Hepatic stellate cell (primary cell): Measurements from ENCODE around the gene FGF12.

ENCODE experiments used
- DNase-seq: peaks from one replicate; pipeline ENCODE4 v3.0.0; 2011; ENCODE audit warnings: low spot score

The FGF12 gene

DNA sequence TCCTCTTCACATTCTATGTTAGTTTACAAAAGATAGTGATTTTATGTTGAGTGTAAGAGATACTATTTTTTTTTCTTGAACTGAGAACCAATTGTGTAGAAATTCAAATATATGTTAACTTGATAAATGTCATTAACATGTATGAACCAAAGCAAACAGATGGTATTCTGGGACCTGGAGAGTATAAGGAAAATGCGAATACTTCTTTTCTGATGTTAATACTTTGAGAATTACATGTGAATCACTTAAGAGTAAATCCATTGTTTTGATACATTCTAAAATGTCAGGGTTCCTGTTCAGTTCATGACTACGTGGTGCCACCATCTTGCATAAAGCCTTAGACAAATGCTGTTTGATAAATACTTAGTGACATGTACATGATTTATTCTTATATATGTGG is 541.3 kb downstream of the FGF12 start:
- DNase-seq, result no peak

DNA sequence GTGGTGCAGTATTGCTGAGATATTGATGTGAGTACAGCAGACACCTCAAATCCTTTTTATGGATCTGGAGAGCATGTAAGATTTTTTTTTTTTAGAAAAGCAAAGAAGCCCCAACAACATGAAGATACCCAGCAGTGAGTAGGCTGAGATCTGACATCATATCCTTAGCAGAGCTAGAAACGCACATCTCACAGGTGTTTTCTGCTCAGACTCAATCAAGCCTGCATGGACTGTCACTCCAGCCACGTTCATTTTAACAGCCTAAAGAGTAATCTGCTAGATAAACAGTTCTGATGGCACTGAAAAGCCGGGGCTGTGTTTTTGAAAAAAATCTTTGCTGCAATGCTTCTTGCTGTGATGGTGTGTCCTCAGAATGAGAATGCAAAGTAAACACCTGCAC is 544.2 kb downstream of the FGF12 start:
- DNase-seq, result no peak

DNA sequence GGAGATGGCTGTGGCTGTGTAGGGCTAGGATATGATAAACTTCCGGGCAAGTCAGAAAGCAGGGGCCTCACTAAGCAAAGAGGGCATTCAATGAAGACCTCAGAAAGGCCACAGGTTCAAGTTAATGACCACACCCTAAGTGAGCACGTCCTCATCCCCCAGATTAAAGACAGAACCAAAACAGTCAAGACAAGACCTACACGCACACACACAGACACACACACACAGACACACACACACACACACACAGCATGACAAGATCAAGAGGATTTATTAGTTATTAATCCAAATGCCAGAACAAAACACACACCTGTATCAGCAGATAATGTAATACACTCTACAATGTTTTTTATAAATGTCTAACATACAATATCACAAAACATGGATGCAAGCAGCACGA is 546.2 kb downstream of the FGF12 start:
- no peak for DNase-seq

DNA sequence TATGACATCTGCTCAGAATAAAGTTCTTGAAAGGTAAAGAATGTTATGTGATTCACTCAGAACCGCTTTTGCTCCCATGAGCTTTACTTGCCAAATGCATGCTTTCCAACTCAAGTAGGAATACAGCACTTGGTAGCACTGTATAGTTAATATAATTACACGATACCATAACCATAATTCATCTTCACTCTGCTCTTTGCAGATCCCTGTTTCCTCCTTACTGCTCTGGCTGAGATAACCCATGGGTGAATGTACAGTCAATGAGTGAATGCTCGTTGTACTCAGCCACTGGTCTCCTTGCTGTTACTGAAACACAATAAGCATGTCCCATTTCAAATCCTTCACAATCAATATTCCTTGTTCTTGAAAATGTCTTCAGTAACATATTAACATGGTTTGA is 550.0 kb downstream of the FGF12 start:
- DNase-seq, result no peak

DNA sequence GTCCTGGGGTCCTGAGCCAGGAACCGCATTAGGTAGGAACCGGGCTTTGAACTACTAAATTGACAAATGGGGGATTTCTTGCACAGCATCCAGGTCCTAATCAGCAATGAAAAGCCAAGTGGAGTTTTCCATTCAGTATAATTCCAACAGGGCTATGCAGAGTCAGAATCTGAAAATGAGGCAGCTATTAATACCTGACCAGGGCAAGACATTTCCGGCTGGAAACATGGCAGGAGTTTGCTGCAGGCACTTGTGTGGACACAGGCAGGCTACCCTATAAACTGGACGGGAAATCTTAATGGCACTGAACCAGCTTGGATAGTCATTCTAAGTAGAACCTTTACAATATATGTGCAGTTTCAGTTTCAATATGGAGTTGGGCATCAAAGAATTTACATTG is 553.1 kb downstream of the FGF12 start:
- no peak for DNase-seq

DNA sequence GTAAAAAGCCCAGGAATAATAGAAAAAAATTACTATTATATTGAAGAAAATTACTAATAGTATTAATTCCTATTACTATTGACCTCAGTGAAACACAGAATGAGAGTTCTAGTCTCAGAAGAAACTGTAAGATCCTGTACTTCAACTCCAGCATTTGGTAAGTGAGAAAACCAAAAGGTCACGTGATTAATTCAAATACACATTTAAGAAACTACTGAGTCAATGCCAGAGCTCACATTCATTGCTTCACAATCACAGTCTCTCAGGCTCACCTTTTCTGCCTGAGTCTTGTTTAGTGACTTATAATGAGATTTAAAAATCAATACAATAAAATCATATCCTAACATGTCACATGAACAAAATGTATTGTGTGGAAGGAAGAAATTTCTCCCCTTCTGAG is 556.1 kb downstream of the FGF12 start:
- no peak for DNase-seq

DNA sequence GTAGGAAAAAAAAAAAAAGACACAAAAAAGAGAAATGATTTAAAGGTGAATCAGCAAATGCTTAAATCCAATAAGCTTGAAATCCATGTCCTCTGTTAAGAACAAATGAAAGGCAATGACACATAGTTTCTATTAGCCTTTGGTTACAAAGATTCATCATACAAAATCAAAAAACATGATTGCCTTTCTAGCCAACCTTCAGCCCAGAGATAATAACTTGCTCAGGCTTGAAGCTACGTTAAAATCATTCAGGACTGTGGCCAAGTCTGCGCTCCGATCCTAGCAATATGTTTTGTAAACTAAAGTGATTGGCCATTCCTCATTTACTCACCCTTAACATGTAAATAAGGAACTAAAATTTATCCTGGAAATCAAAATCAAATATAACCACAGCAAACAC is 556.7 kb downstream of the FGF12 start:
- no peak for DNase-seq

DNA sequence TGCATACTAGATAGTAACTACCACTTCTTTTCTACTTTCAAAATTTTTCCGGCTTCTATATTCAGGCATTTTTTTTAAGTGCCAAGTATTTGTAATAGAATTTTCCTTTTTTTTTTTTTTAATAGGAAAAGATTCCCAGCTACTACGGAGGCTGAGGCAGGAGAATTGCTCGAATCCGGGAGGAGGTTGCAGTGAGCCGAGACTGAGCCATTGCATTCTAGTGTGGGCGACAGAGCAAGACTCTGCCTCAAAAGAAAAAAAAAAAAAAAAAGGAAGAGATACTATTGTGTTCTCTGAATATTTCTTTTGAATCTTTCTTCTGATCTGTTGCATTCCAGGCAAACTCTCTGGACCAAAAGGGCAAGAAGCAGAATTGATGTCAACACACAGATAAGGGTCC is 557.3 kb downstream of the FGF12 start:
- no peak for DNase-seq

DNA sequence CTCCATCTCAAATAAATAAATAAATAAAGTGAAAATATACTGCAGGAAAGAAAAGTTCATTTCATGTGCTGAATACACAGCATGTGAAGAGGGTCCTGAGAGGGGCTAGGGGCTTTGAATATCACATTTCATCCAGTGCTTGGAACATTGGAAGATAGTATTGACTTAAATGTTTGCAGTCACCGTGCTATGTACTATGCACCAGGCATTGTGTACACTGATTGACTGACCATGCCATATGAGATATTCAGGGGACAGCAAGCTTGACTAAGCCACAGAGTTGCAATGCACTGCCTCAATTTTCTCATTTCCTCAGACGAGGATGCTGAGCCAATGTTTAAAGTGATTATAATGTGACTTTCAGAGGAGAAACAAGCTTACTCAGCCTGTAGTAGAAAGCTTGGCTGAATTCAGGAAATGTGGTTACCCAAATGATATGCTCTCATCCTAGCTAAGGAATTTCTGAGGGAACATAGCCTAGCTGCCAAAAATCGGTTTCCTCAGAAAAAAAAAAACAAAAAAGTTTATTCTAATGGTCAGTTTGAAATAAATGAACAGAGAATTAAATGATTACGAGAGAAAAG is 557.9 kb downstream of the FGF12 start:
- DNase-seq, result no peak

DNA sequence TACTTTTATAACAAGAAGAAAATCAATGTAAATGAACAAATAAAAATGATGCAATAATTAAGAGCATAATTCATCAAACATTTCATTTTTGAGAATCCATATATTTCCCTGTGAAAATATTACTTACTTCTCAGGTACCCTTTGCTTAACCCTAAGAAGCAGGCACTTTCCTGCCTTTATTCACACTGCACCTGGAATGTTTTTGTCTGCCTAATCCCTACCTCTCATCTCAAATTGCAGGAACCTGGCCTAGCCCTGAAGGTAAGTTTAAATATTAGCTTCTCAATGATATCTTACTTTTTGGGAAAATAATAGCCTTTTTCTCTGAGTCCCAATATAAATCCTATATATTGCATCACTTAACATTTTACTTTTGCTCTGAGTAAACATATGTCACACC is 559.1 kb downstream of the FGF12 start:
- DNase-seq, result no peak

DNA sequence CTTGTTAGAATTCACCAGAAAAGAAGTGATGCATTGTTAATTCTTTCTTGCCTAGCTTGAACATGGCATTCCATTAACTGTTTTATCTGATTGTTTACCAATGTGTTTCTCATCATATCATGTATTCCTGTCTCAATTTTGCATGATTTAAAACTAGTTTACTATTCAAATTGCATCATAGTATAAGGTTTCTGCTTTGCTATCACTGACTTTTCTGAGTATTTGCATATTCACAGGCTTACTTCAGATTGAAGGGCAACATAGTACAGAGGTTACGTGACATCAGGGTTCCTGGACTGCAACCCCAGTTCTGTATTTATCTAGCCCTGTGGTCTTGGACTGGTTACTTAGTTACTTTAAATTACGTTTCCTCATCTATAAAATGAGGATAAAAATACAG is 561.8 kb downstream of the FGF12 start:
- DNase-seq, result no peak

DNA sequence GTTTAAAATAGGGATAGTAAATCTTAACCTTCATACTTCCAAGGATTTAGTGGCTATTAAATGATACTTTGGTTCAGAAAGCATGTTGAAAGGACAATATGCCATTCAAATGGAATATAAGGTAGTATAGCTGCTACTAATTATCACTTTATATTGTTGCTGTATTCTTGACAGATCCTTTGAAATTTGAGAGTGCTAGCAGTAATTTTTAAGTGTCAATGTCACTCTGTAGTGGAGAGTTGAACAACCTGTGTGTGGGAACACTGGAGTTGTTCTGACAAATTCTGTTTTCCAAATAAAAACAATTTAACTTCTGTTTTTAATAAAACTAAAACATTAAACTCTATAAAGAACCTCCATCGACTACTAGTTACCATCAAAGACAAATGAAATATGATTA is 565.7 kb downstream of the FGF12 start:
- DNase-seq, result no peak

DNA sequence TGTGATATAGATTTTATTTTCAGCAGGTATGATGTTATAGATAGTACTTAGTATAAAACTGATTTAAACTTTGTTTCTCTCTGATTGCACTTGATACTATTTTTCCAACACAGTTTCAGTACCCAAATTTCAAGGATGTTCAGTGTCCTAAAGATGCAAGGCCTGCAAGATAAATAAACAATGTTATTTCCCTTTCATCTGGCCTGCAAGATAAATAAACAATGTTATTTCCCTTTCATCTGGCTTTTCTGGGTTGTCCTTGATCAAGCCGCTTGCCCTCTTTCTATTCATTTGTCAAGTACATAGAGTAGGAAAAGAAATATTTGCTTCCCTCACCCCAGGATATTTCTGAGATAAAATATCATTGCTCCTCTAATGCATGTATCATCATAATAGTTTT is 571.0 kb downstream of the FGF12 start:
- no peak for DNase-seq

DNA sequence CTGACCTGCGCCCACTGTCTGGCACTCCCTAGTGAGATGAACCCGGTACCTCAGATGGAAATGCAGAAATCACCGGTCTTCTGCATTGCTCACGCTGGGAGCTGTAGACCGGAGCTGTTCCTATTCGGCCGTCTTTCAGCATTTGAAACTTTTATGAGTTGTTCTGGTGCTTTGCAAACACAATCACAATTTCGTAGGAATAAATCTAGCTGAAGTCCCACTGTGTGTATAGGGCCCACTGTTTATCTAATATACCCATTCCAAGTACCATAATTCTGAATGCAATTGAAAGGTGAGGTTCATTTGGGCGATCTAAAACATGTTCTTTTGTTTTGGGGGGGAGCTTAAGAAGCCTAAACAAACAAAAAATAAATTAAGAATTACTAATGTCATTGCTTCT is 572.1 kb downstream of the FGF12 start:
- DNase-seq, result no peak

DNA sequence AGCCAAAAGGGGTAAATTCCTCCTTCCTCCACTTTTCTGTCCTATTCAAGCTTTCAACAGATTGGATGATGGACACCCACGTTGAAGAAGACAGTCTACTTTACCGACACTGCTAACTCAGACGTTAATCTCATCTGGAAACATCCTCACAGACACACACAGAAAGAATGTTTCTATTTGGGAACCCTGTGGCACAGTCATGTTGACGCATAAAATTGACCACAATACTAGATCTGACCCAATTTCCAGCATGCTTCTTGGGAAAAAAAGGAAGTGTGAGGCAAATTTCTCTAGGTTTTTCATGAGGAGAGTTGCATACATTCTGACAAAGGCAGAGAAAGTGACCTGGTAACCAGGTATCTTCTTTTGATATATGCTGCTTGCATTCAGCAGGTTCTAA is 594.1 kb downstream of the FGF12 start:
- no peak for DNase-seq

DNA sequence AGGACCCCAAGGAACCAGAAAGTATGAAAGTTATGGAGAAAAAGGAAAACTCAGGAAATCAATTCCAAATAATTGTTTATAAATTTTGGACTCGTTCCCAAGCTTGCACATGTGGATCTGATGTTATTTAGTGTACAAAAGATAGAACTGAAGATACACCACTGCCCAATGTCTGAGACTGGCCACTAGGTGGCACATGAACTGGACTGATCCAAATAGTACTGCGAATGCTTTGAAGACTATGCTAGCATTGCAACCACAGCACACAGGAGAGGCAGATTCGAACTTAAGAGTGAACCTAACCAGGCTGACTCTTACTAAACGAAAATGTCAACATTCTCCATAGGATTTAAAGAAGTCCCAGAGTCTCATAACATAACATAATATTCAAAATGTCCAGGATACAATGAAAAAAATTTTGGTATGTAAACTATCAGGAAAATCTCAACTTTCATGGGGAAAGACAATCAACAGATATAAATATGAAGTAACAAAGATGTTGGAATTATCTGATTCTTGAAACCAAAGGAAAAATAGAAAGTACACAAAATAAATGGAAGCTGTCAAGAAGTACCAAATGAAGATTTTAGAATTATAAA is 596.7 kb downstream of the FGF12 start:
- peak; percentile 2 for DNase-seq

DNA sequence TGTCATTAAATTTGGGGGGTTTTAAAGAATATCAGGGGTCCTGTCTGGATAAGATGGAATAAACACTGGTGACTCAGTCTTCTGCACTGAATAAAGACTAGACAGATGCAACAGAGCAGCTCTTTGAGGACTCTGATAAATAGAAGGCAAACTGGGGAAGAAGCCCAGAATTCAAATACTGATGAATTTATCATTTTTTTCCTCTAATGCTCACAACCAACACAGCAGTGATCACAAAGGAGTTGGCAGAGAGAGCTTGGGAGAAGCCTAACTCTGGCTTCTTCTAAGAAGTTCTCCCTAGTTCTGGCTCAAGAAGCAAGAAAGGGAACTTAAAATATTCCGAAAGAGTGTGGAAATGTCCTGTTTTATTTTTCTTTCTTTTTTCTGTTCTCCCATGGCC is 597.8 kb downstream of the FGF12 start:
- no peak for DNase-seq

DNA sequence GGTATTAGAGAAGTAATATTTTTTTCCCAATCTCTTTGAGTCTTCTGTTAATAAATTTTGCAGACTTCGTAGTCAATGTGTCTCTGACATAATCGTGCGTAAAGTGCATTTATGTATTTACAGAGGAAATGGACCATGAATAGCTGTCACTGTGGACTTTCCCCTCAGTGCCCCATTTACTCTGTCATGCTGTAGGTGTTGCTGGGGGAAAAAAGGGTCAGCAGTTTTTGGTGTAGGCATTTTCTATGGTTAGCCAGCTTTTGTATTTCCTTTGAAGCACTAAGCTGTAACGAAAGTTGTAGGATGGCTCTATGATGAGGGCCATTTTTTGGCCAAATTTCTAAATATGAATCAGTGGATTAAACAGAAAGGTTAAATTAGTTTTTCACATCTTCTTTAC is 598.4 kb downstream of the FGF12 start:
- no peak for DNase-seq

DNA sequence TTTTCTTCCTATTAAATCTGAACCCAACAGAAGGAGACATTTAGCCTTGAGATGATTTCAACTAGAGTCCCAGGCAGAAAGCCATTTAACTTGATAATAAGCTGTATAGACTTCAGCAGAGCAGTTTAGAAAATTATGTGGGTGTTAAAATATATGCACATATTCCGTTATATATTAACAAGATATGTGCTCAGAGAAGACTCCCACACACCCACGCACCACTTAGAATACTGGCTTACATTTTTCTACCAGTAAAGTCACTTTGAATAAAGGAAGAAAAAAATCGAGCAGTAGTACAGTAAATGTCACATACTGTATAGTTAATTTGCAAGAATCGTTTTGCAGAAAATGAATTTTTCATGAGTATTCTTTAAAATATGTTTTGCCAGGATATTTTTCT is 599.3 kb downstream of the FGF12 start:
- no peak for DNase-seq

DNA sequence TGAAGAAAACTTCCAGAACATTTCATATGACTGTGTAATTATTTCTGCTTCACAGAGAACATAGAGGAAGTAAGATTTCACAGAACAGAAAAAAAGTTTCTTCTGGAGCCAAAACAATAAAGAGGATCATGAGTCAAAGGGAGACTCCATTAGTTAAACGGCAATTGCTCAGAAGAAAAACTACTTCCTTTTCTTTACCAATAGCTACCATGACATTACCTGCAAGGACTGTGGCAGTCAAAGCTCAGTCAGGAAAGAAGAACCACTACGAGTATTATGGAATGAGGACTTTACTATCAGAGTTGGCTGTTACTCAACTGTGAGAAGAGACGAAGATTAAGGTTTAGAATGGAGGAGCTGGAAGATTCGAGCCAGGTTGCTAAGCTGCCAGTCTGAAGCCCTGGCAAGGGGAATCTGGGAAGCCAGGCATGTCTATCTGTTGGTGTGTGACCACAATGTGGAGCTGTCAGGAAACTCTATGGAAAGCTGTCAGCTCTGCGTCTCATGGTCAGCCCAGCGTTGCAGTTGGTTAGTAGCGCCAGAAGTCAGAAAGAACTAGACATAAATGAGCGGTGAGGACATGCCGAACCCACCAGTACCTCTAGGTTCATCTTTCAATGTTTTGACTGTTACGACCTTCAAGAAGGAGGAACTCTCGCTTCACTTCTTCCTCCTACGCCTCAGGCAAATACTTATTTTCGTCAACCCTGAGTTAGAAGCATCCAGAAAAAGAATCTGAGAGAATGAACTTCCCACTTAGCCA is 604.3 kb downstream of the FGF12 start:
- no peak for DNase-seq

DNA sequence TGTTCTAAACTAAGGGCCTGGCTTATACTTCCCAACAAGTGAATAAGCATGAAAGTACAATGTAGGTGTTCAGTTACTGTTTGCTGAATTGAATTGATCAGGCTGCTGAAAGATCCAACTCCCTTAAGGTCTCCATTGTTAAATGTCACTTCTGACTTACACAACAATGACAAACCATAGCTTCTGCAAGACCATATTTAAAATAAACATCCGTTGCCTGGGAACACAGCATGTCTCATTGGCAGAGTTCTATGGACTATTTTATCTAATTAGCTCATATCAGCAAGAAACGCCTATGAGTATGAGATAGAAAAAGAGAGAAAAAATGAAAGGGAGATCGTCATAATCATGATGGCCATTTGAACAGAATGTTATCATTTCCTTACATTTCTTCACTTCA is 605.4 kb downstream of the FGF12 start:
- DNase-seq, result no peak

DNA sequence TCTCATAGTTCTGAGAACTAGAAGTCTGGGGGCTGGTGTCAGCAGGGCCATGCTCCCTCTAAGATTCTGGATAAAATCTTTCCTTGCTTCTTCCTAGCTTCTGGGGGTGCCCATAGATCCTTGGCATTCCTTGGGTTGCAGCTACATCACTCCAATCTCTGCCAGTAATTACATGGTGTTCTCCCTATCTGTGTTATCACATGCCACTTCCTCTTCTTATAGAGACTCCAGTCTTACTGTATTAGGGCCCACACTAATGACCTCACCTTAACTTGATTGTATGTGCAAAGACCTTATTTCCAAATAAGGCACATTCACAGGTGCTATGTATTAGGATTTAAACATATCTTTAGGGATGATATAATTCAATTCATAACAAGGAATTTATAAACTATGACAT is 618.5 kb downstream of the FGF12 start:
- DNase-seq, result no peak

DNA sequence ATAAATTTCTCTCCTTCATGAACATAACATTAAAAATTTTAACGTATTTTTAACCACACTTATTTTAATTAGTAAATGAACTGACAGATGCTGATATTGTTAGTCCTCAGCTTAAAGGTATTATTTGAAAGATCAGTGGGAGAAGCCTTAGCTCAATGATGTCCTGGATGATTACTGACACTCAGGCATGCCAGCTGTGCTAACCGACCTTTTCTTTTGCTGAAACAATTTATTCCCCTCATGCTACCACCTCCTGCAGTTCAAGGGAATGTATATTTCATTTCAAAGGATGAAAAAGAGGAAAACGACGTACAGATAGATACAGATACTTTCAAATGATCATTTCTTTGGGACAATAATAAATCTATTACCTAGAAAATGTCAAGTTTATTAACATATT is 620.8 kb downstream of the FGF12 start:
- no peak for DNase-seq
